ENCODE measurements around the gene GDF15. TPM values are rescaled to one million over a fixed set of nuclear protein-coding genes. Genes with fewer than 3 reads are reported as not detected.

GDF15 gene
- total RNA-seq, 4 donors from 2014 or later = 0.76 to 2.3 TPM; not detected in 2

DNA sequence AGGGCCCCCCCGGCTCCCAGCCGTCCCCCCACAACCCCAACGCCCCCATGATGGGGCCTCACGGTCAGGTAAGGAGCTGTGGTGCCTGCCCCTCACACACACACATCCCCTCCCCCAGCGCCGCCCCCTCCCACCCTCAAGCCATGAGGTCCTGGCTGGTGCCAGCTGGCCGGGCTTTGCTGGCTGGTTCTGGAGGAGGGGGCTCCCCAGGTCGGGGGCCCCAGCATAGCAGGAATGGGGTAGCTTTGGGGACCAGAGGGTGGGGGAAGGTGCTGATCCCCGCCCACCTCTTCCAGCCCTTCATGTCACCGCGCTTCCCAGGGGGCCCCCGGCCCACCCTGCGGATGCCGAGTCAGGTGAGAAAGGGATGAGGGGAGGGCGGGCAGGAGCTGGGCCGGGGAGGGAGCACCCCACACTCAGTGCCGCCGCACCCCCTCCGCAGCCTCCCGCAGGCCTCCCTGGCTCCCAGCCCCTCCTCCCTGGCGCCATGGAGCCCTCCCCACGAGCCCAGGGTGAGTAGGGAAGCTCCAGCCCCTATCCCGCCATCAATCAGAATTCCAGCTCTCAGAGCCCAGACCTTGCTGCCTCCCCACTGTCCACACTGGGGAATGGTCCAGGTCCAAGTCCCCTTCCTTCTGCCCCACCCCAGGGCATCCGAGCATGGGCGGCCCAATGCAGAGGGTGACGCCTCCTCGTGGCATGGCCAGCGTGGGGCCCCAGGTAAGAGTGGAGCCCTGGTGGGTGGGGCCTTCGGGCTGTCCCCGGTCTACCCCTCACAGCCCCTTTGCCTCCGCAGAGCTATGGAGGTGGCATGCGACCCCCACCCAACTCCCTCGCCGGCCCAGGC lies 45.6 kb downstream of the GDF15 start:
- Histone ChIP-seq H3K4me1 (peaks cover 28 to 84% (median 28%) of the 10 kb centered on the region in 3 donors), H3K4me3 (no peak overlapping the region), H3K27me3 (peaks cover 0 to 7% (median 0%) of the 10 kb centered on the region in 4 donors), H3K36me3 (peaks cover 0 to 15% (median 0%) of the 10 kb centered on the region in 3 donors), H3K9me3 (no peaks in the 10 kb centered on the region), H3K27ac (no peak overlapping the region)
- no peak for DNase-seq
- intact Hi-C loops (cut with DNase I) = no loop called here
- TF ChIP-seq POLR2A (IDR thresholded peaks at IDR 0.05) = no peak
- WGBS, 2 donors = 82 to 97% methylated on average over 6 to 13 of the region's 34 CpGs

DNA sequence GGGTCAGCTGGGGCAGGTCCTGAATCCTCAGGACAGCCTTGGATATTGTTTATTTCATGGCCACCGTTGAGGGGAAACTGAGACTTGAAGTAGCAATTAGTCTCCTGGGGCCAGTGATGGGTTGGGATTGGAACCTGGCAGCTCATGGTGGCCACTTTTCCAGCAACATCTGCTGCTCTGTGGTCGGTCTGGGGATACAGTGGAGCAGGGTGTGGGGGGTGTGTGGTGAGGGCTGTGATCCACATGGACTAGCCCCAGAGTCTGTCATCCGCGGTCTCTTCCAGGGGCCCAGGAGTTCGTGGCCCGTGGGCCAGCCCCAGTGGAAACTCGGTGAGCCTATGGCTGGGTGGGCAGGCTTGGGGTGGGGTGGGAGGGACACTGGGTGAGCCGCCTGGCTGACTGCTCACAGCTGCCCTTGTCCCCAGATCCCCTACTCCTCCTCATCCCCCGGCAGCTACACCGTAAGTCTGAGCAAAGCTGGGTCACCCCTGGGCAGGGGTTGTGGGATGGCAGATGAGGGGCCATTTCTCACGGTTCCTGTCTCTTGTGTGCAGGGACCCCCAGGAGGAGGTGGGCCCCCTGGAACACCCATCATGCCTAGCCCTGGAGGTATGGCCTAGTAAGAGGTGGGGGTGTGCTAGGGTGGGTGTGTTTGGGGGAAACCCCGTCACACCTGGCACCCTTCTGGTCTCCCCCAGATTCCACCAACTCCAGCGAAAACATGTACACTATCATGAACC lies 46.5 kb downstream of the GDF15 start:
- H3K4me3 ChIP-seq = peak overlapping the region in 3 of 4 donors; percentile 39 to 66 (median 52)
- WGBS, 2 donors = 43% methylated on average over 1 of the region's 13 CpGs; no CpG with 5 or more reads in 1 of the 2 donors

DNA sequence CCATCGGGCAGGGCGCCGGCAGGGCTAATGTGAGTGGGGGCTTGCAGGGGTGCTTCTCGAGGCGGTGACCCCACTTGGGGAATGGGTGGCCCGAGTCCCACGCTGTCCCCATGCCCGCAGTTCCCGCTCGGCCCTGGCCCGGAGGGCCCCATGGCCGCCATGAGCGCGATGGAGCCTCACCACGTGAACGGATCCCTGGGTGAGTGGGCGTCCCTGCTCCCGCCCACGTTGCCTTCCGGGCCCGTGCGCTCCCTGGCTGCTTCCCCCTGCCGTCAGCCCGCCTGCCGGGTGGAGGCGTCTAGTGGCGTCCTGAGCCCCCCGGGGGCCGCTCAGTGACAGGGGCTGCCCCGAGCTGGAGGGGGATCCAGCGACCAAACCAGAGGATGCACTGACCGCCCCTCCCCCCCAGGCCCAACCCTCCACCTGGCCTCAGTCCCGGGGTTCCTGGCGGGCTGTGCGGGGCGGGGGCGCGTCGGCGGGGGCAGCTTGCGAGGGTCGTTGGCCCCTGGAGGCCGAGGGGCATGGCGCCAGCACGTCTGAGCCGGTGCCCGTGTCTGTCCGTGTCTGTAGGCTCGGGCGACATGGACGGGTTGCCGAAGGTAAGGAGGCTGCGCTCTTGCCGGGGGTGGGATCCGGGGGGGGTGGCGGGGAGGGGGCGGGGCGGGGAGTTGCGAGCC lies 47.2 kb downstream of the GDF15 start:
- Histone ChIP-seq H3K4me1 (peaks cover 36 to 86% (median 39%) of the 10 kb centered on the region in 3 donors), H3K27me3 (peaks cover 0 to 22% (median 0%) of the 10 kb centered on the region in 4 donors), H3K4me3 (peak overlapping the region; percentile 34 to 66 (median 46)), H3K27ac (peak overlapping the region; percentile 9 to 65 (median 53)), H3K36me3 (peaks cover 0 to 12% (median 0%) of the 10 kb centered on the region in 3 donors), H3K9me3 (no peaks in the 10 kb centered on the region)
- DNase-seq = no peak
- TF ChIP-seq POLR2A (IDR thresholded peaks at IDR 0.05) = no peak
- TF ChIP-seq, protein P1, sequence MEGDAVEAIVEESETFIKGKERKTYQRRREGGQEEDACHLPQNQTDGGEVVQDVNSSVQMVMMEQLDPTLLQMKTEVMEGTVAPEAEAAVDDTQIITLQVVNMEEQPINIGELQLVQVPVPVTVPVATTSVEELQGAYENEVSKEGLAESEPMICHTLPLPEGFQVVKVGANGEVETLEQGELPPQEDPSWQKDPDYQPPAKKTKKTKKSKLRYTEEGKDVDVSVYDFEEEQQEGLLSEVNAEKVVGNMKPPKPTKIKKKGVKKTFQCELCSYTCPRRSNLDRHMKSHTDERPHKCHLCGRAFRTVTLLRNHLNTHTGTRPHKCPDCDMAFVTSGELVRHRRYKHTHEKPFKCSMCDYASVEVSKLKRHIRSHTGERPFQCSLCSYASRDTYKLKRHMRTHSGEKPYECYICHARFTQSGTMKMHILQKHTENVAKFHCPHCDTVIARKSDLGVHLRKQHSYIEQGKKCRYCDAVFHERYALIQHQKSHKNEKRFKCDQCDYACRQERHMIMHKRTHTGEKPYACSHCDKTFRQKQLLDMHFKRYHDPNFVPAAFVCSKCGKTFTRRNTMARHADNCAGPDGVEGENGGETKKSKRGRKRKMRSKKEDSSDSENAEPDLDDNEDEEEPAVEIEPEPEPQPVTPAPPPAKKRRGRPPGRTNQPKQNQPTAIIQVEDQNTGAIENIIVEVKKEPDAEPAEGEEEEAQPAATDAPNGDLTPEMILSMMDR (IDR thresholded peaks at IDR 0.05) = no peak
- intact Hi-C loops (cut with DNase I) = no loop called here
- 61% methylated on average over 4 of the region's 59 CpGs; no CpG with 5 or more reads in 1 of the 2 donors for WGBS, 2 donors

More for the DNA sequence above, 46.5 kb downstream of the GDF15 start:
- Histone ChIP-seq H3K27ac (peak overlapping the region in 2 of 4 donors; percentile 58 to 65), H3K9me3 (no peaks in the 10 kb centered on the region), H3K4me1 (peaks cover 31 to 84% (median 34%) of the 10 kb centered on the region in 3 donors), H3K27me3 (peaks cover 0 to 16% (median 0%) of the 10 kb centered on the region in 4 donors), H3K36me3 (peaks cover 0 to 15% (median 0%) of the 10 kb centered on the region in 3 donors)
- intact Hi-C loops (cut with DNase I) = no loop called here
- TF ChIP-seq POLR2A (IDR thresholded peaks at IDR 0.05) = no peak
- TF ChIP-seq, protein P1 (IDR thresholded peaks at IDR 0.05) = no peak
- DNase-seq = no peak

DNA sequence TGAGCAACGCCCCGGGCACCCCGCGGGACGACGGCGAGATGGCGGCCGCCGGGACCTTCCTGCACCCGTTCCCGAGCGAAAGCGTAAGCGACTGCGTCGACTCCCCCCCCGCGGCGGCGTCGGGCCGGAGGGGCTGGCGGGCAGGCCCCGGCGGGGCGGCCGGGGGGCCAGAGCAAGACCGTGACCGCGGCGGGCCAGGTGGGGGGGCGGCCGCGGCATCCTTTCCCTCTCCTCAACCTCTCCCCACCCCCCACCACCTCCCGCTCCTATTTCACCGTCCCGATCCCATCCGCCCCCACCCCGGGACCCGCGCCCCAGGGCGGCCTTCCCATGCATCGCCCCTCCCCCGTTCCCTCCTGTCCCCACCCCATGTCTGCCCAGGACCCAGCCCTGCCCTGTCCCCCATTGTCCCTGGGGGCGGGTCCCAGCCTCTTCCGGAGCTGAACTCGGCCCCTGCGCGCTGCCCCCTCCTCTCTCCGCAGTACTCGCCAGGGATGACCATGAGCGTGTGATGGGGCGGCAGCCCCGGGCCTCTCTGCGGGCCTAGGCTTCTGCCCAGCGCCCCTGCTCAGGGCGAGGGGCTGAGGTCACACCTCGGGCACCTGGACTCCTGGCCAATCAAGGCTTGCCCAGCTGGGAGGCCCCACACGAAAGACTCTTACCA lies 47.9 kb downstream of the GDF15 start:
- peaks cover 0 to 9% (median 0%) of the 10 kb centered on the region in 3 donors for H3K36me3 ChIP-seq
- 14 to 49% methylated on average over 1 to 4 of the region's 60 CpGs for WGBS, 2 donors
- peaks cover 41 to 86% (median 43%) of the 10 kb centered on the region in 3 donors for H3K4me1 ChIP-seq
- H3K27me3 ChIP-seq = peaks cover 0 to 22% (median 0%) of the 10 kb centered on the region in 4 donors
- peak overlapping the region; percentile 23 to 65 (median 53) for H3K27ac ChIP-seq
- intact Hi-C loops (cut with DNase I) = no loop called here
- no peaks in the 10 kb centered on the region for H3K9me3 ChIP-seq
- no peak for DNase-seq
- no peak for TF ChIP-seq POLR2A (IDR thresholded peaks at IDR 0.05)
- TF ChIP-seq, protein P1 (IDR thresholded peaks at IDR 0.05) = no peak
- H3K4me3 ChIP-seq = peak overlapping the region; percentile 34 to 66 (median 46)

All from esophagus squamous epithelium (tissue), 5 donors.